Vagina (tissue), 2 donors: Measurements from ENCODE around the gene FRMD4A.

Source experiments
- POLR2A ChIP-seq, 2 donors: fragments of 450-650 bp; IDR thresholded peaks; one replicate each; pipeline ENCODE4 v1.6.1; 2017; ENCODE audit warnings: antibody characterized with exemption in 2 of 2, mild to moderate bottlenecking in 2 of 2, moderate library complexity in 2 of 2
- TF ChIP-seq, protein P1 (sequence below), 3 experiments: fragments of 450-650 bp in 2 of 3; fragments of 200-600 bp in 1 of 3; sonication (generic) in 1 of 3; IDR thresholded peaks; one replicate each; pipeline ENCODE4 v1.5.1; 2017 to 2019; ENCODE audit warnings: antibody characterized with exemption in 3 of 3, mild to moderate bottlenecking in 2 of 3, moderate library complexity in 2 of 3

DNA sequence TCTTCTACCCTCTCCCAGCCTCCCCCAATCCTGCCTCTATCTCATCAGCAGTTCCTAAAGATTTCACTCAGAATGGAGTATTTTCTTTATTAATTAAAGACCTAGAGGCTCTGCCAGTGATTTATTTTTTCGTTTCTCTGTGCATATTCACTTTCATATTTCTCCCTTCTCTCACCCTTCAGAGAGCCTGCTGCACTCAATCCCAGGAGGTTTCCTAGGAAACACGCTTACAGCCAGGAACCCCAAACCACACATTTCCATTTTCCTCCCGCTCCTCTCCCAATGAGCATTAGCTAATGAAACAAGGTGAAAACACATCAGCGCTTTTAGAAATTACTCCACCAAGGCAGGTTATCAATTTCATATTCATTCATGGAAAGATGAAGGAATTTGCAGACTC is 180.2 kb downstream of the FRMD4A start:
- TF ChIP-seq POLR2A (IDR thresholded peaks at IDR 0.05), result no peak
- TF ChIP-seq, protein P1, sequence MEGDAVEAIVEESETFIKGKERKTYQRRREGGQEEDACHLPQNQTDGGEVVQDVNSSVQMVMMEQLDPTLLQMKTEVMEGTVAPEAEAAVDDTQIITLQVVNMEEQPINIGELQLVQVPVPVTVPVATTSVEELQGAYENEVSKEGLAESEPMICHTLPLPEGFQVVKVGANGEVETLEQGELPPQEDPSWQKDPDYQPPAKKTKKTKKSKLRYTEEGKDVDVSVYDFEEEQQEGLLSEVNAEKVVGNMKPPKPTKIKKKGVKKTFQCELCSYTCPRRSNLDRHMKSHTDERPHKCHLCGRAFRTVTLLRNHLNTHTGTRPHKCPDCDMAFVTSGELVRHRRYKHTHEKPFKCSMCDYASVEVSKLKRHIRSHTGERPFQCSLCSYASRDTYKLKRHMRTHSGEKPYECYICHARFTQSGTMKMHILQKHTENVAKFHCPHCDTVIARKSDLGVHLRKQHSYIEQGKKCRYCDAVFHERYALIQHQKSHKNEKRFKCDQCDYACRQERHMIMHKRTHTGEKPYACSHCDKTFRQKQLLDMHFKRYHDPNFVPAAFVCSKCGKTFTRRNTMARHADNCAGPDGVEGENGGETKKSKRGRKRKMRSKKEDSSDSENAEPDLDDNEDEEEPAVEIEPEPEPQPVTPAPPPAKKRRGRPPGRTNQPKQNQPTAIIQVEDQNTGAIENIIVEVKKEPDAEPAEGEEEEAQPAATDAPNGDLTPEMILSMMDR (IDR thresholded peaks at IDR 0.05), result no peak
